BLaER1 (cell line): ENCODE data around the gene PIGBOS1.
A peak's percentile ranks its signal among the peaks of the same experiment; 100 is the strongest.
"Not testable (repeated sequence)": the region's sequence is repeated elsewhere in the genome, so short reads cannot be mapped to it uniquely, and the experiment has no call there.

ENCODE experiments used
- H3K27ac ChIP-seq: shearing (Covaris generic); formaldehyde crosslinking; 2 replicates; pipeline ENCODE4 v1.8.1; 2022
- H3K27me3 ChIP-seq: shearing (Covaris generic); formaldehyde crosslinking; 2 replicates; pipeline ENCODE4 v1.8.1; 2022
- H3K36me3 ChIP-seq: shearing (Covaris generic); formaldehyde crosslinking; 2 replicates; pipeline ENCODE4 v1.8.1; 2022
- H3K4me1 ChIP-seq: shearing (Covaris generic); formaldehyde crosslinking; 2 replicates; pipeline ENCODE4 v1.8.1; 2022
- H3K4me2 ChIP-seq: shearing (Covaris generic); formaldehyde crosslinking; 2 replicates; pipeline ENCODE4 v1.8.1; 2022
- H3K4me3 ChIP-seq: shearing (Covaris generic); formaldehyde crosslinking; 2 replicates; pipeline ENCODE4 v1.8.1; 2022
- H3K9ac ChIP-seq: shearing (Covaris generic); formaldehyde crosslinking; 2 replicates; pipeline ENCODE4 v1.8.1; 2022
- H3K9me3 ChIP-seq: shearing (Covaris generic); formaldehyde crosslinking; 2 replicates; pipeline ENCODE4 v1.8.1; 2022
- H4K20me1 ChIP-seq: shearing (Covaris generic); formaldehyde crosslinking; 2 replicates; pipeline ENCODE4 v1.8.1; 2022
- Cebpa-rat ChIP-seq: shearing (Covaris generic); IDR thresholded peaks from 2 replicates; pipeline ENCODE4 v1.8.1; 2022

PIGBOS1 gene

DNA sequence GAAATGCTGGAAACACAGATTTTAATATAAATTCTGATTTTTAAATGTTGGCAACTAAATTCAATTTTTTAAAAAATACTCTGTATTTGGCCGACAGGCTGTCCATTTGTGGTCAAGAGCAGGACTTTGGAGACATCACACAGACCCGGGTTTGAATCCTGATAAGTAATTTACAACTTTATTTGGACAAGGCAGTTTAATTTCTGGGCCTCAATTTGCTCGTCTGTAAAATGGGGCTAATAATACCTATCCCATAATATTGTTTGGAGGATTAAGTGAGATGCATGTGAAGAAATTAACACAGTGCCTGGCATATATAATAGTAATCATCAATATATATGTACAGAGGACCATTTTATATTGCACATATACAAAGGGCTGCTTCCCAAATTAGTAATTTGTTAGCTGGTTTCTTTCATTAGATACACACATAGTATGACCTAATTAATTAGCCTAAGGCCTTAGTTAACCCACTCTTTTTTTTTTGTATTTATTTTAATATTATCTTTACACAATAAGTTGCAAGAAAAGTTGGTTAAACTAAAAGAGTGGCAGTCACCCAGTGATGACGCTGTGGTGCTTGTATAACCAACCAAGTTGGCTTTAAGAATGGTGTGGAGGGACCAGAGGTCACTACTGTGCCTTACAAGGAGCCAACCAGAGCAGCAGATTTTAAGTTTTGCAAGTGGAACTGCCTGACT is 764 bp upstream of the PIGBOS1 start:
- H3K36me3 ChIP-seq: peaks cover 19% of the 10 kb centered on the region; the same call in 1 of the 2 replicates
- no peaks in the 10 kb centered on the region for H3K9me3 ChIP-seq
- peak overlapping the region; percentile 87 for H3K4me3 ChIP-seq
- peaks cover 50% of the 10 kb centered on the region for H3K4me1 ChIP-seq
- no peaks in the 10 kb centered on the region for H4K20me1 ChIP-seq
- peak overlapping the region; percentile 92 for H3K4me2 ChIP-seq
- peak overlapping the region; percentile 95 for H3K9ac ChIP-seq
- no peaks in the 10 kb centered on the region for H3K27me3 ChIP-seq
- no peak for TF ChIP-seq Cebpa-rat
- peak overlapping the region; percentile 97 for H3K27ac ChIP-seq

DNA sequence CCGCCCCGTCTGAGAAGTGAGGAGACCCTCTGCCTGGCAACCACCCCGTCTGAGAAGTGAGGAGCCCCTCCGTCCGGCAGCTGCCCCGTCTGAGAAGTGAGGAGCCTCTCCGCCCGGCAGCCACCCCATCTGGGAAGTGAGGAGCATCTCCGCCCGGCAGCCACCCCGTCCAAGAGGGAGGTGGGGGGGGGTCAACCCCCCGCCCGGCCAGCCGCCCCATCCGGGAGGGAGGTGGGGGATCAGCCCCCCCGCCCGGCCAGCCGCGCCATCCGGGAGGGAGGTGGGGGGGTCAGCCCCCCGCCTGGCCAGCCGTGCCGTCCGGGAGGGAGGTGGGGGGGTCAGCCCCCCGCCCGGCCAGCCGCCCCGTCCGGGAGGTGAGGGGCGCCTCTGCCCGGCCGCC is 16.1 kb downstream of the PIGBOS1 start:
- H3K4me3 ChIP-seq, H3K27ac ChIP-seq, H3K4me1 ChIP-seq, H4K20me1 ChIP-seq, H3K4me2 ChIP-seq, H3K9ac ChIP-seq, H3K27me3 ChIP-seq: not testable (repeated sequence)
- Histone ChIP-seq H3K36me3 (peaks cover 35% of the 10 kb centered on the region), H3K9me3 (peaks cover 32% of the 10 kb centered on the region)

DNA sequence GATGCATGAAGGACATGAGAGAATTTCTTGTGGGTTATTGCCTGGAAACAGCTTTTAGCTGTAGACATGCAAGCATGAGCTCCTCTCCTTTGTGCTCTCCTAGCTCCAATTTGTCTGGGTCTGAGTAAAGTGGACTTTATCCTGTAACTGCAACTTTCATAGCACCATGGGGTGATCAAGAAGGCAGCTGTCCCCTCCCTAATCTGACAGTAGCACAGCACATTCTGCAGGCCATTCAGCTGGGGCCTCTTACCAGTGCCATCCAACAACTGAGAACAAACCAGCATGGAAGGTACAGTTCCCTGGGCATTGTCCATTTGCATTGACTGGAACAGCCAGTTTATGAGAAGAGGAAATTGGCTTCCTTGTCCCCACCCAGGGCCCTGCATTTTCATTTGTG is 21.6 kb downstream of the PIGBOS1 start:
- no peak overlapping the region for H3K9ac ChIP-seq
- no peak for TF ChIP-seq Cebpa-rat

DNA sequence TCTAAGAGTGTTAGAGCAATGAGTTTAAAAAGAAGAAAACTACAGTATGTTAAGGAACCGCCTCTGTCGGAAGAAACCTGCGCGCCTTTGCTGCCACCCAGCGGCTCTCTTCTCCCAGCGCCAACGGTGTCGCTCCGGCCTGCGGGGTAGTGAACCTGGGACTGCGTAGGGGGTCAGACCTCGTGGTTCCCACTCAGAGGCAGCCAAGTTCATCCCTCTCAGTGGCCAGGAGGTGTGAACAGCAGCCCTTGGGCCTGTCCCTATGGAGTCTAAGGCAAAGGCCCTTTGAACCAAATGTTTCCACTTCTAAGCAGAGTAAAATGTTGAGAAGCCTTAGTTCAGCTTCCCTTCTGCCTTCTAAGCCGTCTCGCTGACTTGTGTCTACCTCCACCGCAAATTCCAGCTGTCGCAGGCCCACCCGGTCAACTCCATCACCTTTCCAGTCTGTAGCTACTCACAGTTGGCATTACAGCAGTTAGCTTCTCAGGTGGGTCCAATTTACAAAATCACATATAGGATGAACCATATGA is 28.3 kb downstream of the PIGBOS1 start:
- Histone ChIP-seq H3K9ac (peak overlapping the region; percentile 85), H3K4me2 (peak overlapping the region; percentile 94), H3K36me3 (no peaks in the 10 kb centered on the region), H3K27me3 (no peaks in the 10 kb centered on the region), H3K4me3 (peak overlapping the region; percentile 96), H3K27ac (no peak overlapping the region), H4K20me1 (no peaks in the 10 kb centered on the region), H3K4me1 (peaks cover 15% of the 10 kb centered on the region), H3K9me3 (no peaks in the 10 kb centered on the region)
- TF ChIP-seq Cebpa-rat: no peak

More for the DNA sequence above, 21.6 kb downstream of the PIGBOS1 start:
- no peak overlapping the region for H3K4me3 ChIP-seq
- no peaks in the 10 kb centered on the region for H4K20me1 ChIP-seq
- H3K4me2 ChIP-seq: no peak overlapping the region
- H3K36me3 ChIP-seq: no peaks in the 10 kb centered on the region
- no peaks in the 10 kb centered on the region for H3K4me1 ChIP-seq
- peaks cover 22% of the 10 kb centered on the region for H3K9me3 ChIP-seq
- H3K27me3 ChIP-seq: no peaks in the 10 kb centered on the region
- H3K27ac ChIP-seq: no peak overlapping the region

DNA sequence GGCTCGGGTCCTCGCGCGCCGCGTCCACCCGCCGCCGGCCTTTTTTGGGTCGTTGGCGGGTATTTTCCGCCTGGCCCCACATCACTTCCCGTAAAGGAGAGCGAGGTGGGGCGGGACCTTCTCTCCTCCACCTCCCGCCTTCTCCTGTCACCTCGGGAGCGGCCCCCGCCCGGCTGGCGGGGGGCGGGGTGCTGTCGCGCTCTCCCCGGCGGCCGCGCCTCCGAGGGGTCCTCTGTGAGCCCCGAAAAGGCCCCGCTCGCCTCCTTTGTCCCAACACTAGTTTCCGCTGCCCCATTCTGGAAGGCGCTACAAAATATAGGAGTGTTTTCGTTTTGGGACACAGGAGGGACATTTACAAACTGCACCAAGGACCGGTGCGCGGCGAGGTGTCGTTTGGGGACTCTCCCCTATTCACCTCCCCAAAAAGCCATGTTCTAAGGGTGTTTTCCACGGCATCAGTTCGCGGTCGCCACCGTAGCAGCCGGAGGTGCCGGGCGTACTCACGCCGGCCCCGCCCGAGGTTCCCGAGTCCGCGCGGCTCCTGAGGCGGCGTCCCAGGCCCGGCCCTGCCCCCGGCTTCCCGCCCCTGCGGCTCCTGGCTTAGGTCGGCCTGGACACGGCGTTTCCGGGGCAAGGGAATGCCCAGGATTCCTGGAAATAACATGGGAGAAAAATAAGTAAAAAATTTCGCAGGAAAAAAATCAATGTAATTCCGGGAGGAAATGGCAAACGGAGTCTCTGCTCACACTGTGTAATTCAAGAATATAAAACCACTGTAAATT is 29.0 kb downstream of the PIGBOS1 start, which contains the start of gene RAB27A:
RAB27A (minus strand) TSS at position 68 of the 782 bp plus-strand sequence. CDS start 54,879 bp downstream, outside the sequence.
- Histone ChIP-seq H3K4me1 (peaks cover 15% of the 10 kb centered on the region), H3K27me3 (no peaks in the 10 kb centered on the region), H3K4me3 (peak within 1 kb of the TSS; percentile 96), H3K27ac (peak within 1 kb of the TSS; percentile 80), H4K20me1 (no peaks in the 10 kb centered on the region), H3K9ac (peak within 1 kb of the TSS; percentile 85), H3K9me3 (no peaks in the 10 kb centered on the region), H3K4me2 (peak within 1 kb of the TSS; percentile 94), H3K36me3 (no peaks in the 10 kb centered on the region)
- TF ChIP-seq Cebpa-rat: no peak

DNA sequence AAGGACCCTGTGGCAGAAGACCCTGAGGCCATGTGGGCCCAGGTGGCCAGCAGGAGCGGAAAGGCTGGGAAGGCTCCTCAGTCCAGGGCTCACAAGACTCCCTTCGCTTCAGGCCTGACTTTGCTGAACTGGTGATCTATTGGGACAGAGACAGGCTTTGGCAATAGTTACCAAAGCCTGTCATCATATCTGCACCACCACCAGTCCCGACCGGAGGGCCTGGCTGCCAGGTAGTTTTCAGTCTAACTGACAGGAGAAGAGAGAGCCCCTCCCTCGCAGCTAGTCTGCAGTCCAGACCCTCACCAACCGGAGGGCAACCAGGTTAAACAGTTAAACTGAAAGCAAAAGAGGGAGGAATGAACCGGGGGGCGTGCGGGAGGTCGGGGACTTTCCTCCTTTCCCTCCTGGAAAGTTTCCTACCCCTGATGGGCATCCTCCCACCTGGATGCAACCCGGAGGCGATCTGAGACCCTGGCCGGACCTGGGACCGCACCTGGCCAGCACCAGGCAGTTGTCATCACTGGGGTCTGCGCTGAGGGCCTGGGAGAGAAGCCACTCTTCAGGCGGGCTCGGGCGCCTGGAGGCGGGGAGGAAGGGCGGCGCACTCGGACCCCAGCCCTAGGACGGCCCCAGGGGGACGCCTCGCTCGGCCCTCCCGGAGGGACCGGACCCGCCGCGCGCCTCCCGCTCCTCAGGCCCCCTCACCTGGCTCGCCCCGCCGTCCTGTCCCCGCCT is 29.7 kb downstream of the PIGBOS1 start:
- no peak for TF ChIP-seq Cebpa-rat
- Histone ChIP-seq H3K27me3 (no peaks in the 10 kb centered on the region), H3K4me3 (peak overlapping the region; percentile 96), H3K36me3 (no peaks in the 10 kb centered on the region), H3K27ac (peak overlapping the region; percentile 80), H3K9me3 (no peaks in the 10 kb centered on the region), H3K4me2 (peak overlapping the region; percentile 94), H3K9ac (peak overlapping the region; percentile 85), H4K20me1 (no peaks in the 10 kb centered on the region), H3K4me1 (peaks cover 15% of the 10 kb centered on the region)

DNA sequence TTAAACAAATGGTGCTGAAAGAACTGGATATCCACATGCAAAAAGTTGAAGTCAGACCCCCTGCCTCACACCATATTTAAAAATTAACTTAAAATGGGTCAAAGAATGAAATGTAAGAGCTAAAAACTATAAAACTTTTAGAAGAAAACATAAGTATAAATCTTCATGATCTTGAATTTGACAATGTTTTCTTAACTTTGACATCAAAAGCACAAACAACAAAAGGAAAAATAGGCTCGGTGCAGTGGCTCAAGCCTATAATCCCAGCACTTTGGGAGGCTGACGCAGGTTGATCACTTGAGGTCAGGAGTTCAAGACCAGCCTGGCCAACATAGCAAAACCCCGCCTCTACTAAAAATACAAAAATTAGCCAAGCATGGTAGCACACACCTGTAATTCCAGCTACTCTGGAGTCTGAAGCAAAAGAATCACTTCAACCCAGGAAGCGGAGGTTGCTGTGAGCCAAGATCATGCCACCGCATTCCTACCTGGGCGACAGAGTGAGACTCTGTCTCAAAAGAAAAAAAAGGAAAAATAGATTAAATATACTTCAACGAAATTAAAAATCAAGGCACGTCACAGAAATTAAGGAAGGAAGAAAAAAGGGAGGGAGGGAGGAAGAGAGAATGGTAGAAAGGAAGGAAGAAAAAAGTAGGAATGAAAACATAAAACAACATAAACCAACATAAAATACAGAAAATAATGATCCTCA is 30.8 kb downstream of the PIGBOS1 start:
- Histone ChIP-seq H3K9ac (no peak overlapping the region), H3K4me3 (0 out of 2 replicates have a peak overlapping the region, but pooled peaks have one; percentile 96), H3K9me3 (no peaks in the 10 kb centered on the region), H3K4me2 (peak overlapping the region; percentile 94), H3K4me1 (peaks cover 15% of the 10 kb centered on the region), H3K36me3 (no peaks in the 10 kb centered on the region), H3K27ac (no peak overlapping the region), H3K27me3 (no peaks in the 10 kb centered on the region), H4K20me1 (no peaks in the 10 kb centered on the region)
- TF ChIP-seq Cebpa-rat: no peak

DNA sequence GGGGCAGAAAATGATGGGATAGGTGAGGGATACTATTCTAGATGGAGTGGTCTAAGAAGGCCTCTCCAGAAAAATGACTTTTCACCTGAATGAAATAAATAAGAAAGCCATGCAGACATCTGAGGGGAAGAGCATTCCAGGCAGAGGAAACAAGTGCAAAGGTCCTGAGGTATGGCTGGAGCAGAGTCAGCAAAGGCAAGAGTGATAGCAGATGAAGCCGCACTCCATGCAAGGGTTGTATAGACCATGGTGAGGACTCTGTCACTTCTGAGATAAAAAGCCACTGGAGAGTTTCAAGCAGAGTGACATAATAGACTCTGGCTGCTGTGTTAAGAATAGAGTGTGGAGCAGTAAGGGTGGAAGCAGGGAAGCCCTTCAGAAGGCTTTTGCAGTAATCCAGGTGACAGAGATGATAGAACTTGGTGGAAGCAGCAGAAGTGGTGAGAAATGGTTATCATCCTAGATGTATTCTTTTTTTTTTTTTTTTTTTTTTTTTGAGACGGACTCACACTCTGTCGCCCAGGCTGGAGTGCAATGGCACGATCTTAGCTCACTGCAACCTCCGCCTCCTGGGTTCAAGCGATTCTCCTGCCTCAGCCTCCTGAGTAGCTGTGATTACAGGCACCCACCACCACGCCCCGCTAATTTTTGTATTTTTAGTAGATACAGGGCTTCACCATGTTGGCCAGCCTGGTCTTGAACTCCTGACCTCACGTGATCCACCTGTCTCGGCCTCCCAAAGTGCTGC is 32.3 kb downstream of the PIGBOS1 start:
- not testable (repeated sequence) for H3K27ac ChIP-seq, H3K4me3 ChIP-seq, H3K36me3 ChIP-seq, H3K9ac ChIP-seq, H3K27me3 ChIP-seq, H4K20me1 ChIP-seq, H3K9me3 ChIP-seq, H3K4me2 ChIP-seq
- peaks cover 15% of the 10 kb centered on the region for H3K4me1 ChIP-seq
